ENCODE measurements around the gene PARPBP.
A peak's percentile ranks its signal among the peaks of the same experiment; 100 is the strongest.
"Not testable (repeated sequence)": the region's sequence is repeated elsewhere in the genome, so short reads cannot be mapped to it uniquely, and the experiment has no call there.

Gene PARPBP, protein sequence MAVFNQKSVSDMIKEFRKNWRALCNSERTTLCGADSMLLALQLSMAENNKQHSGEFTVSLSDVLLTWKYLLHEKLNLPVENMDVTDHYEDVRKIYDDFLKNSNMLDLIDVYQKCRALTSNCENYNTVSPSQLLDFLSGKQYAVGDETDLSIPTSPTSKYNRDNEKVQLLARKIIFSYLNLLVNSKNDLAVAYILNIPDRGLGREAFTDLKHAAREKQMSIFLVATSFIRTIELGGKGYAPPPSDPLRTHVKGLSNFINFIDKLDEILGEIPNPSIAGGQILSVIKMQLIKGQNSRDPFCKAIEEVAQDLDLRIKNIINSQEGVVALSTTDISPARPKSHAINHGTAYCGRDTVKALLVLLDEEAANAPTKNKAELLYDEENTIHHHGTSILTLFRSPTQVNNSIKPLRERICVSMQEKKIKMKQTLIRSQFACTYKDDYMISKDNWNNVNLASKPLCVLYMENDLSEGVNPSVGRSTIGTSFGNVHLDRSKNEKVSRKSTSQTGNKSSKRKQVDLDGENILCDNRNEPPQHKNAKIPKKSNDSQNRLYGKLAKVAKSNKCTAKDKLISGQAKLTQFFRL

DNA sequence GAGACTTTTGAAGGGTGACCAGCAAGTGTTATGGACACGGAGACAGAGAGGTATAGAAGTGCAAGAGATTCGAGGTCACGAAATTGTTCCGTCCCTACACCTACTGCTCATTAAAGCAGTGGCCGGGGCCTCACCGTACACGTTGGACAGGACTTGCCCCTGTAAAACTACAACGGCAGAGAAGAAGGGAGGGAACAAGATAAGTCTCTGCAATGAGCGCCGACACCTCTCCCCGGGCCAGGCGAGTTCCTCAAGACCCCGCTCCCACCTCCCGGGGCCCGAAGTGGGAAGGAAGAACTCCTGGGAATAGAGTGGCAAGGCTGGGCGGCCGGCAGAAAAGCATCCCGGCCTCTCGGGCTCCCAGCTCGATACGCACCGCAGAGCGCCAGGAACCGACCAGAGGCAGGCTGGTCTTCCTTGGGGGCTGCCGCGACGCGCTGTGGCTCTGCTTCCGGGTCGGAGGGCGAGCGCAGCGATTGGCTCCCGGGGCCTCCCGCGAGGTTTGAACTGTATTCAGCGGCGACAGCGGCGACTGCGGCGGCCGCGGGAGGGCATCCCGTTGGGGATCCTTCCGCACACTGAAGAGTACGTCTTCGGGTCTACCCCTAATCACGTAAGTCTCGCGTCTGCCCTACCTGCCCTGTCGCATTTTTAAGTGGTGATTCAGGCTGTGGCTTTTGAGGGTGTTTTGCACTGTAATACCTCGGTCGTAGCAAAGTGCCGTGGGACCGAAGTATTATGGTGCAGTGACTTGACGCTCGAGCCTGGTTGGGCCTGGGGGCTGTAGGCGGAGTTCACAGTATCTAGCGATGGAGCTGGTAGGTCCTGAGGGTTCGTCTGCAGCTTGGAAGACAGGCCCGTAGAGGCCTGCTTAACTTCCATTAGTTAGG, at the start of gene PARPBP, which contains the start of gene NUP37:
Gene PARPBP, plus strand, starts transcription at position 510 of the 890 bp plus-strand sequence. CDS start 3,706 bp downstream, outside the sequence.
Gene NUP37, minus strand, starts transcription at position 441 of the 890 bp plus-strand sequence. CDS start 1,596 bp downstream, outside the sequence.
- peak; percentile 54 for DNase-seq (ENCODE audit: low read depth, low spot score)

DNA sequence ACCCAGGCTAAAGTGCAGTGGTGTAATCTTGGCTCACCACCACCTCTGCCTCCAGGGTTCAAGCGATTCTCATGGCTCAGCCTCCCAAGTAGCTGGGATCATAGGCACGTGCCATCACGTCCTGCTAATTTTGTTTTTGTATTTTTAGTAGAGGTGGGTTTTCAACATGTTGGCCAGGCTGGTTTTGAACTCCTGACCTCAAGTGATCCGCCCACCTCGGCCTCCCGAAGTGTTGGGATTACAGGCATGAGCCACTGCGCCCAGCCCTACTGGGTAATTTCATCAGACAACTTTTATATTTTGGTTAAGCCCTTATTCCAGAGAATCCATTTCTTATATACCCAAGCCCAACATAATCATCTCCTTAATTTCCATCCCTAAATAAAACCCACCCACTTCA, 47.9 kb upstream of the PARPBP start:
- not testable (repeated sequence) for DNase-seq (ENCODE audit: low read depth, low spot score)

DNA sequence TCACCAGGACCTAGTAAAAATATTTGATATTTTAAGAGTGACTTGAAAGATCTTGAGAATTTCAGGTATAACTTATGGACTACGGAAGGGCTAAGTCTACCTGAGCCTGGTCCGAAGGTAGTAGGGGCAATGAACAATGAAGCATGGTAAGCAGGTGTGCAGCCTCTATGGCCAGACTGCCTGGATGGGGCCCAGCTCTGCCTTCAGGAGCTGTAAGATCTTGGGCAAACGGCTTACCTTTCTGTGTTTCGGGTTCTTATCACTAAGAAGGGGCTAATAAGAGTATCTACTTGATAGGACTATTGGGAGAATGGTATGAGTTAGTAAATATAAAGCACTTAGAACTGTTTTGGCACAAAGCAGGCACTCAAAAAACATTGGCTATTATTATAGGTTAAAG, 39.1 kb upstream of the PARPBP start:
- no peak for DNase-seq (ENCODE audit: low read depth, low spot score)

DNA sequence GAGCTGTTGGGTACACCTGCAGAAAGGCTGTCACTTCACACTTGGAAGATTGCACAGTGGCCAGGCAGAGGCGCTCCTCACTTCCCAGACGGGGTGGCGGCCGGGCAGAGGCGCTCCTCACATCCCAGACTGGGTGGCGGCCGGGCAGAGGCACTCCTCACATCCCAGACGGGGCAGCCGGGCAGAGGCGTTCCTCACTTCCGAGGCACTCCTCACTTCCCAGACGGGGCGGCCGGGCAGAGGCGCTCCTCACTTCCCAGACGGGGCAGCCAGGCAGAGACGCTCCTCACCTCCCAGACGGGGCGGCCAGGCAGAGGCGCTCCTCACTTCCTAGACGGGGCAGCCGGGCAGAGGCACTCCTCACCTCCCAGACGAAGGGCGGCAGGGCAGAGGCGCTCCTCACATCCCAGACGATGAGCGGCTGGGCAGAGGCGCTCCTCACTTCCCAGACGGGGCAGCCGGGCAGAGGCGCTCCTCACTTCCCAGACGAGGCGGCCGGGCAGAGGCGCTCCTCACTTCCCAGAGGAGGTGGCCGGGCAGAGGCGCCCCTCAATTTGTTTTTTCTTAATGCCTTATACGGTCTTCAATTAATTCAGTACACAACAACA, 30.7 kb upstream of the PARPBP start:
- DNase-seq (ENCODE audit: low read depth, low spot score) = not testable (repeated sequence)

DNA sequence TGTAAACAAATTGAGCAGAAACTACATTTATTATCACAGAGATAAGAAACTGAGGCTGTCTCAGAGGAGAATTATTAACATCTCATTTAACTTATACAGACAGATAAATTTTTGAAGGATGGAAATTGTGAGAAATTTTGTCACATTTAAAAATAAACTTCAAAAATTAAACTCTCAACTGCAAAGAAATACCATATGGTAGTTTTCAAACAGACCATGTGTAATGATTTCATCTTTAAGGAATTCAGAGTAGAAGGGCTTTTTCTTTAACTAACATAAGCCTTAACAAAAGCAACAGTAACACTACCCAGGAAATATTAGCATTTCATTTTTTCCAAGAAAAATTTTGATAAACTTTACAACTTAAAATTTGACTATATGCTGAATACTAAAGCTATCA, 26.7 kb upstream of the PARPBP start:
- DNase-seq (ENCODE audit: low read depth, low spot score) = no peak

DNA sequence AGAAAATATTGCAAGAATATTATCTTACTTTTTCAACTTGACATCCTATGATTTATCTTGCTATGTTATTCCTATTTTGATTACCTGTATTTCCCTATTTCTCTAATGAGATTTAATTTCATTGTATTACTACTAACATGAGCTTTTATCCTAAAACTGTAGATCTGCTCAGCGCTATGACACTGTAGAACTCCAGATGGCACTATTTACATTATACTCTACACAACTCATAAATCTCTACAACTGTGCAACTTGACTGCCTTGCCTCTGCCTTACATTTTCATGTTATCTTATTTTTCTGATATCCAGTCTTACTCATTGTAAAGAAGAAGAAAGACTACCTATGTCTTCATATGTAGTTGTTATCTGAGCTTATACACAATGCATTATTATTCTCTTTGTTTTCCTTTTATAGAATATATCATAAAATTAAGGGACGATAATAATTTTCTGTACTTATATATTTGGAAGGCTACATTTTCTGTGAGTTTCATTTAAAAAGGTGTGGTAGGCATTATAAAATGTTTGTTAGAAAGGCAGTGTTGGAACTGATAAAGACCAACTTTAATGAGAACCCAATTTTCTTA, 24.2 kb upstream of the PARPBP start:
- peak; percentile 9 for DNase-seq (ENCODE audit: low read depth, low spot score)

DNA sequence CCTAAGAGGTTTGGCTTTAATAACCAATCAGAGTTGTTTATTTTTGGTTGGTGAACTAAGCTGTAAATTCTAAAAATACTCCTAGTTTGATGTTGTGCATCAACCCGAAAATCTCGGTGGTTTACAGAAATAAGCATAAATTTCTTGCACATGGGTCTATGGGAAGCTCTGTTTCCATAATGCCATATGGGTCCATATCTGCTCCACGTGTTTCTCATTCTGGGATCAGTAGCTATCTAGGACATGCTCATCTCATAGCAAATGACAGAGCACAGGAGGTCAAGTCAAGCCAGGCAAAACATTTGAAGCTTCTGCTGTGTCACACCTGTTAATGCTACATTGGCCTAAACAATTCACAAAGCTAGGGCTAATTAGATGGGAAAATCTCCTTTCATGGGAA, 23.1 kb upstream of the PARPBP start:
- no peak for DNase-seq (ENCODE audit: low read depth, low spot score)

DNA sequence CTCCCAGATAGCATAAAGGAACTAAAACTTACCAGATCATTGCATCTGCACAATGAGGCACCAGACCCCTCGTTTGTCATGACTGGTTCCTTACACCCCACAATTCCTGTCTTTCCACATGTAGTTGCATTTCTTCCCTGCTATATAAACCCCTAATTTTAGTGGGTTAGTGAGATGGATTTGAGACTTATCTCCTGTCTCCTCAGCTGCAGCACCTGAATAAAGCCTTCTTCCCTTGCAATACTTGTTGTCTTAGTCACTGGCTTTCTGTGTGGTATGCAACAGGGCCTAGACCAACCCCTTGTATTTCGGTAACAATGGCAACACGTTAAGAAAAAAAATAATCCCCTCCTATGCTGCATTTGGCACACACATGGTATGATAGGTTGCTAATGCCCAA, 13.1 kb upstream of the PARPBP start:
- no peak for DNase-seq (ENCODE audit: low read depth, low spot score)

DNA sequence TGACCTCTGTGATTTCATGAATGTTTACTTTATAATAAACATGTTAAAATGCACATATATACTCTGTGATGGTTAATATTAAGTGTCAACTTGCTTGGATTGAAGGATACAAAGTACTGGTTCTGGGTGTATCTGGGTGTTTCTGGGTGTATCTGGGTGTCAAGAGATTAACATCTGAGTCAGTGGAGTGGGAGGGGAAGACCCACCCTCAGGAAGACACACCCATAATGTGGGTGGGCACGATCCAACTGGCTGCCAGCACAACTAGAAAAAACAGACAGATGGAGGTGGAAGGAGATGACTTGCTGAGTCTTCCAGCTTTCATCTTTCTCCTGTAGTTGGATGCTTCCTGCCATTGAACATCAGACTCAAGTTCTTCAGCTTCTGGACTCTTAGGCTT, 12.0 kb upstream of the PARPBP start:
- no peak for DNase-seq (ENCODE audit: low read depth, low spot score)

DNA sequence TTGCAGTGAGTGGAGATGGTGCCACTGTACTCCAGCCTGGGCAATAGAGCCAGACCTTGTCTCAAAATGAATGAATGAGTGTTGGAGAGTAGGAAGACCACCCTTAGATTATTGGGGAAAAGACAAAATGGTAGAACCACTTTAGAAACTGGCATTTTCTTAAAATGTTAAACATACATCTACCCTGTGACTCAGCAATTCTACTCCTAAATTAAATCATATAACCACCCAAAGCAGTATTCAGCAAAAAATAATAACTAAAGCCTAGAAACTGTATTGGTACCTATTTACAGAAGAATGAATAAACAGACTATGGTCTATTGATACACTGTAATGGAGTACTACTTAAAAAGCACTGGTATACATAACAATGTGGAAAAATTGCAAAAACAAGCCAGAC, 9.2 kb upstream of the PARPBP start:
- DNase-seq (ENCODE audit: low read depth, low spot score) = no peak

DNA sequence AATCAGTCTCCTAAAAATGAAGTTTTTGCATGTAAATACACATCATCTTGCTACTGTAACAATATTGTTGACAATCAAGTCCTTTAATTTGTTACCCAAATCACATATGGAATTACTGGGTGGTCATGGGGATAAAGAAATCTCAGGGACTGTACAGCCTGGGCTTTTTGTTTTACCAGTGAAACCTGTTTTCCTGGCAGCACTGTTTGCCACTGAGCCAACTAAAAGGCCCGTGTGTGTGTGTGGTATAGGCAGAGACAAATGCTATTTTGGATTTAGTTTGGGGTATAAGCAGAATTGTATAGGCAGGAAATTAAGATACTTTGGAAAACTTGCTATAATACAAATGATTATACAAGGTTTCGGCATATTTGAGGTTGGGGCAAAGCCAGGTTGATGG, 5.8 kb upstream of the PARPBP start:
- DNase-seq (ENCODE audit: low read depth, low spot score) = no peak

DNA sequence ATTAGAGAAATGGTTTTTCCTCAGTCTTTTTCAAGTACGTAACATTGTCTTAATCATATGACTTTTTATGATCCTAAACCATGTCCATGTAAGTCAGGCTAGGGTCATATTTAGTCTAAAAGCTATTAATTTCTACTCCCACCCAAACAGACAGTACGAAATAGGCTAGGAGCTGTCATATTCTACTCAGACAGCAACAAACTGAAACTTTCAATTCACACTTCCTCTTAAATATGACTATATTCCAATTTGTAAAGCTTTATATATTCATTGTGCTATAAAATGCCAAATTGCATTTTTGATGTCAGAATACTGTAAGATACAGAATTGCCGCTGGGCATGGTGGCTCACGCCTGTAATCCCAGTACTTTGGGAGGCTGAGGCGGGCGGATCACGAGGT, 3.6 kb upstream of the PARPBP start:
- no peak for DNase-seq (ENCODE audit: low read depth, low spot score)

DNA sequence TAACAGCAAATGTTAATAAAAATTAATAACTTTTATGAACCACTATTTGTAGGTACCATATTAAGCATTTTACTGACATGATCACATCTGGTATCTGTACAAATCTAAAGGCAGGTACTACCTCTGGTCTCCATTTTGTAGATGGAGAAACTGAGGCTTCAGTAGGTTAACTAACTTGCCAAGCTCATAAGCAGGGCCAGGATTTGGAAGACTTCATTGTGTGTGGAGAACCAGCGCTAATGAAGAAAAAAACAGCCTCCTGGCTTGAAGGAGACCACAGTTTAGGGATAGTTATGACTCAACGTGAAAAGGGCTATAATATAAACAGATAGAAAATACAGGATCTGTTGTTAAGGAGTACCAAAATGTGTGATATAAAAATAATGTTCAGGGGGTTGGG, 1.1 kb upstream of the PARPBP start:
- DNase-seq (ENCODE audit: low read depth, low spot score) = no peak

DNA sequence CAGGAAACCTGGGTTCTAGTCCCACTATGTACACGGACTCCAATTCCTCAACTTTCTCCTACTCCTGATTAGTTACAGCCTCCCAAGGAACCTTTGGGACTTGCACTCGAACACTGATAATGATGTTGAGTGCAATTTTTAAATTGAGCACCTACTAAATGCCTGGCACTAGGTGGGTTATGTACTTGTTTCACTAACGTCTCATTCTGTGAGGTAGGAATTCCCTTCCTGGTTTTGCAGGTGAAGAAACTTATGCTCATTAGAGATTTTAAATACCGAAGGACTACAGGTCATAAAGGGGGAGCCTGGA, 536 bp downstream of the PARPBP start:
- DNase-seq (ENCODE audit: low read depth, low spot score) = no peak

DNA sequence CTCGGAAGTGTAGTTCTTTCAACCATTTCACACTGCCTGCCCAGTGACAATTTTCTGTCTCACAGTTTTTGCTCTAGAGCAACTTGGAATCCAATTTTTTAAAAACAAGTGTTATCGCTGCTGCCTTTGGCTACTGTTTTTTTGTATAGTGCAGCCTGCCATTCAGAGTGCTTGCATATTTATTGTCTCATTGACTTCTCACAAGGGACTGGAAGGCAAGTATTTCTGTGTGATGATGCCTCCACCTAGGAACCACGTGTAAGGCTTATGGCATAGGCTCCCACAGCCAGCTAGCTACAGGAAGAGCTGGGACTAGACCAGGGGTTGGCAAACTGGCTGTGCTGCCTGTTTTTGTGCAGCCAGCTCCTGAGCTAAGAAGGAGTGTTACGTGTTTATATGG, 903 bp downstream of the PARPBP start:
- DNase-seq (ENCODE audit: low read depth, low spot score) = no peak

DNA sequence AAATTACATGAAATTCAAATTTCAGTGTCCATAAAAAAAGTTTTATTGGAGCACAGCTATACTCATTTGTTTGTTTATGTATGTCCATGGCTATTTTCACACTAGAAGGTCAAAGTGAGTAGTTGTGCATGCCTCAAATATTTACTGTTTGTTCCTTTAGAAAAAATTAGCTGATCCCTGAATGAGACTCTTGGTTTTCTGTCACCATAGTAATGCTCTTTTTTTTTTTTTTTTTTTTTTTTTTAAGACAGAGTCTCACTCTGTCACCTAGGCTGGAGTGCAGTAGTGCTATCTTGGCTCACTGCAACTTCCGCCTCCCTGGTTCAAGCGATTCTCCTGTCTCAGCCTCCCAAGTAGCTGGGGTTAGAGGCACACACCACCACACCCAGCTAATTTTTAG, 1.3 kb downstream of the PARPBP start:
- DNase-seq (ENCODE audit: low read depth, low spot score) = not testable (repeated sequence)

DNA sequence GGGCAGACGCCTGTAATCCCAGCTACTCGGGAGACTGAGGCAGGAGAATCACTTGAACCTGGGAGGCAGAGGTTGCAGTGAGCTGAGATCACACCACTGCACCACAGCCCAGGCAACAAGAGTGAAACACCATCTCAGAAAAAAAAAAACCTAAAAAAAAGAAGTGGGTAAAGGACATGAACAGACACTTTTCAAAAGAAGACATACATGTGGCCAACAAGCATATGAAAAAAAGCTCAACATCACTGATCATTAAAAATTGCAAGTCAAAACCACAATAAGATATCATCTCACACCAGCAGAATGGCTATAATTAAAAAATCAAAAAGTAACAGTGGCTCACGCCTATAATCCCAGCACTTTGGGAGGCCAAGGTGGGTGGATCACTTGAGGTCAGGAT, 10.7 kb downstream of the PARPBP start:
- not testable (repeated sequence) for DNase-seq (ENCODE audit: low read depth, low spot score)

DNA sequence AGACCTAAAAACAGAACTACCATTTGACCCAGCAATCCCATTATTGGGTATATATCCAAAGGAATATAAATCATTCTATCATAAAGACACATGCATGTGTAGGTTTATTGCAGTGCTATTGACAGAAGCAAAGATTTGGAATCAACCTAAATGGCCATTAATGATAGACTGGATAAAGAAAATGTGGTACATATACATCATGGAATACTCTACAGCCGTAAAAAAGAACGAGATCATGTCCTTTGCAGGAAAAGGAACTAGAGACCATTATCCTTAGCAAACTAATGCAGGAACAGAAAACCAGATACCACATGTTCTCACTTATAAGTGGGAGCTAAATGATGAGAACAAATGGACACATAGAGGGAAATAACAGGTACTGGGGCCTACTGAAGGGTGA, 11.5 kb downstream of the PARPBP start:
- not testable (repeated sequence) for DNase-seq (ENCODE audit: low read depth, low spot score)

DNA sequence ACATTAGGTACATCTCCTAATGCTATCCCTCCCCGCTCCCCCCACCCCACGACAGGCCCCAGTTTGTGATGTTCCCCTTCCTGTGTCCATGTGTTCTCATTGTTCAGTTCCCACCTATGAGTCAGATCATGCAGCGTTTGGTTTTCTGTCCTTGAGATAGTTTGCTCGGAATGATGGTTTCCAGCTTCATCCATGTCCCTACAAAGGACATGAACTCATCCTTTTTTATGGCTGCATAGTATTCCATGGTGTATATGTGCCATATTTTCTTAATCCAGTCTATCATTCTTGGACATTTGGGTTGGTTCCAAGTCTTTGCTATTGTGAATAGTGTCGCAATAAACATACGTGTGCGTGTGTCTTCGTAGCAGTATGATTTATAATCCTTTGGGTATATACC, 17.6 kb downstream of the PARPBP start:
- not testable (repeated sequence) for DNase-seq (ENCODE audit: low read depth, low spot score)

DNA sequence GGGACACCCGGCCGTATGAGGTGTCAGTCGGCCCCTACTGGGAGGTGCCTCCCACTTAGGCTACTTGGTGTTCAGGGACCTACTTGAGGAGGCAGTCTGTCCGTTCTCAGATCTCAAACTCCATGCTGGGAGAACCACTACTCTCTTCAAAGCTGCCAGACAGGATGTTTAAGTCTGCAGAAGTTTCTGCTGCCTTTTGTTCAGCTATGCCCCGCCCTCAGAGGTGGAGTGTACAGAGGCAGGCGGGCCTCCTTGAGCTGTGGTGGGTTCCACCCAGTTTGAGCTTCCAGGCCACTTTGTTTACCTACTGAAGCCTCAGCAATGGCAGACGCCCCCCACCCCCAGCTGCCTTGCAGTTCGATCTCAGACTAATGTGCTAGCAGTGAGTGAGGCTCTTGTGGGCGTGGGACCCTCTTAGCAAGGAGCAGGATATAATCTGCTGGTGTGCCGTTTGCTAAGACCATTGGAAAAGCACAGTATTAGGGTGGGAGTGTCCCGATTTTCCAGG, 22.9 kb downstream of the PARPBP start:
- DNase-seq (ENCODE audit: low read depth, low spot score) = not testable (repeated sequence)

DNA sequence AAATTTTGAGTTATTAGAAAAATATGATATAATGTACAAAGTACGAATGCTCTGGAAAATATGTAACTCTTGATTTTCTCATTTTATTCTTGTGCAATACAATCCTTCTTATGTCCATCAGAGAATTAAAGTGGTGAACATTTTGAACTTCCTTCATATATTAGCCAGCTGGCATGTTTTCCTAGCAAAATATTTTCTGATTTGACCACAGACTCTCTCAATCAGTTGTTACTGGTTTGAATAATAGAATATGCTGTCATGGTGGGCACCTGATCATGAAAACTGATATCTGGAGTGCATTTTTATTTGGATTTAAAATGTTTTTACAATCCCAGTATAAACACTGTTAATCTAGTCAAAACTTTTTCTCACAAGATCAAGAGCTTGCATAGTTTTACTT, 24.2 kb downstream of the PARPBP start:
- DNase-seq (ENCODE audit: low read depth, low spot score) = no peak

All from smooth muscle cell of the brain vasculature (primary cell).